Testis (tissue), 3 donors: ENCODE data around the gene DOCK11. TPM values are rescaled to one million over a fixed set of nuclear protein-coding genes. Genes with fewer than 3 reads are reported as not detected.

Experiments used
- DNase-seq: peaks from one replicate; pipeline ENCODE4 v3.0.0-alpha.2; 2019
- H3K27ac ChIP-seq, 2 donors: fragments of 200-600 bp; sonication (generic); one replicate each; pipeline ENCODE4 v1.5.1; 2019
- H3K27me3 ChIP-seq: fragments of 200-600 bp; sonication (generic); one replicate; pipeline ENCODE4 v1.5.1; 2019
- H3K36me3 ChIP-seq: fragments of 200-600 bp; sonication (generic); one replicate; pipeline ENCODE4 v1.5.1; 2017; ENCODE audit warnings: low read depth; ENCODE audit errors: missing control alignments
- H3K4me1 ChIP-seq: fragments of 200-600 bp; sonication (generic); one replicate; pipeline ENCODE4 v1.5.1; 2019
- H3K4me3 ChIP-seq, 2 donors: fragments of 200-600 bp; sonication (generic); one replicate each; pipeline ENCODE4 v1.5.1; 2017 to 2019
- H3K9me3 ChIP-seq: fragments of 200-600 bp; sonication (generic); one replicate; pipeline ENCODE4 v1.5.1; 2017
- POLR2A ChIP-seq: fragments of 450-650 bp; IDR thresholded peaks from one replicate; pipeline ENCODE4 v1.6.1; 2017; ENCODE audit warnings: antibody characterized with exemption, mild to moderate bottlenecking, moderate library complexity
- whole genome bisulfite sequencing, 2 donors: methylation state at CpG; one replicate each; pipeline ENCODE4 v1.1.5; 2018; 5-methylcytosine and 5-hydroxymethylcytosine counted together
- intact Hi-C: fragments of 100-400 bp; cut with DNase I; formaldehyde crosslinking; loops from one replicate; pipeline ENCODE4 v1.15.1; 2023; ENCODE audit warnings: low total_unique reads
- polyA plus RNA-seq: library from polyadenylated mRNA; stranded (reverse); fragments of 350-450 nt; fragmentation: Illumina TruSeq; extraction: RNeasy Lipid Tissue Mini Kit (QIAGEN cat#74804); gene quantifications from one replicate; pipeline ENCODE4 v1.2.3, GENCODE V29; 2014; ENCODE audit warnings: low read depth, low replicate concordance; ENCODE audit not compliant: insufficient read depth
- total RNA-seq, 2 donors: library from RNA; depleted of rRNA; stranded (reverse); fragments of >200 nt; gene quantifications; one replicate each; pipeline ENCODE4 v1.2.3, GENCODE V29; 2016
- TF ChIP-seq, protein P1 (sequence below), 3 experiments: fragments of 450-650 bp in 2 of 3; fragments of 200-600 bp in 1 of 3; sonication (generic) in 1 of 3; IDR thresholded peaks; one replicate each; pipeline ENCODE4 v1.5.1; 2016 to 2019; ENCODE audit warnings: antibody characterized with exemption in 3 of 3, mild to moderate bottlenecking in 2 of 3, moderate library complexity in 1 of 3

DOCK11 gene
- total and polyA plus RNA-seq, 3 donors from 2014 or later: 4.3 to 5.9 (median 5.8) TPM

DNA sequence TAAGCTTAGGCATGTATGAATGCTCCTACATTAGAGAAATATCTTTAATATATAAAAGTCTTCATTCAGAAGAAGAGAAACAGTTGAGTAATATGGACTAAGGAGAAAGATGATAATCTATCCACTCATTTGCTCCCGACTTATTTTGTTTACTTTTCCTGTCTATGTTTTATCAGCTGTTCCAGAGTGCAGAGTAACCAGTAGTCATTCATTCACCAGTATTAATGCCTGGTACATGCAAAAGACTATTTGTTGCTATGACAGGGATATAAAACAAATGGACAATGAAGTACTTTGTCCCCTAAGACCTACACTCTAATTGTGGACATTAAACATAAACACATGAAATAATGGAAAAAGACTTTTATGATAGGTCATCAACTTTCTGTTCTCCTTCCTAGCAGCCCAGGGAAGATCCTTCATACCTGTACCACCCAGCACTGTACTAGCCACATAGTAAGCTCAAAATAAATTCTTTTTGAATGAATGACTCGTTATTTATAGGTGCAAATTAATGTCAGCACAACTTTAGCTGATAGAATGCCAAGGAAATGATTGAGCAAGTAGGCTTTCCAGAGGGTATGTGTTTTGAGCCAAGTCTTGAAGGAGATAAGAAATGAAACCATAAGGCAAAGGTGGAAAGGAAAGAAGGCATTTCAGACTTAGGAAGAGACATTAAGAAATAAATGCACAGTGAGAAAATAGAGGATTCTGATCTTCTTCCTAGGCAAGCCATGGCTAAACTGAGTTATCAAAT lies 186.8 kb downstream of the DOCK11 start:
- Histone ChIP-seq H3K36me3 (no peaks in the 10 kb centered on the region), H3K4me3 (no peak overlapping the region), H3K9me3 (no peaks in the 10 kb centered on the region), H3K27me3 (no peaks in the 10 kb centered on the region), H3K27ac (no peak overlapping the region), H3K4me1 (no peaks in the 10 kb centered on the region)
- TF ChIP-seq, protein P1, sequence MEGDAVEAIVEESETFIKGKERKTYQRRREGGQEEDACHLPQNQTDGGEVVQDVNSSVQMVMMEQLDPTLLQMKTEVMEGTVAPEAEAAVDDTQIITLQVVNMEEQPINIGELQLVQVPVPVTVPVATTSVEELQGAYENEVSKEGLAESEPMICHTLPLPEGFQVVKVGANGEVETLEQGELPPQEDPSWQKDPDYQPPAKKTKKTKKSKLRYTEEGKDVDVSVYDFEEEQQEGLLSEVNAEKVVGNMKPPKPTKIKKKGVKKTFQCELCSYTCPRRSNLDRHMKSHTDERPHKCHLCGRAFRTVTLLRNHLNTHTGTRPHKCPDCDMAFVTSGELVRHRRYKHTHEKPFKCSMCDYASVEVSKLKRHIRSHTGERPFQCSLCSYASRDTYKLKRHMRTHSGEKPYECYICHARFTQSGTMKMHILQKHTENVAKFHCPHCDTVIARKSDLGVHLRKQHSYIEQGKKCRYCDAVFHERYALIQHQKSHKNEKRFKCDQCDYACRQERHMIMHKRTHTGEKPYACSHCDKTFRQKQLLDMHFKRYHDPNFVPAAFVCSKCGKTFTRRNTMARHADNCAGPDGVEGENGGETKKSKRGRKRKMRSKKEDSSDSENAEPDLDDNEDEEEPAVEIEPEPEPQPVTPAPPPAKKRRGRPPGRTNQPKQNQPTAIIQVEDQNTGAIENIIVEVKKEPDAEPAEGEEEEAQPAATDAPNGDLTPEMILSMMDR (IDR thresholded peaks at IDR 0.05): no peak
- WGBS, 2 donors: 74 to 95% methylated on average over 2 of the region's 2 CpGs
- intact Hi-C loops: no loop called here
- DNase-seq: no peak

DNA sequence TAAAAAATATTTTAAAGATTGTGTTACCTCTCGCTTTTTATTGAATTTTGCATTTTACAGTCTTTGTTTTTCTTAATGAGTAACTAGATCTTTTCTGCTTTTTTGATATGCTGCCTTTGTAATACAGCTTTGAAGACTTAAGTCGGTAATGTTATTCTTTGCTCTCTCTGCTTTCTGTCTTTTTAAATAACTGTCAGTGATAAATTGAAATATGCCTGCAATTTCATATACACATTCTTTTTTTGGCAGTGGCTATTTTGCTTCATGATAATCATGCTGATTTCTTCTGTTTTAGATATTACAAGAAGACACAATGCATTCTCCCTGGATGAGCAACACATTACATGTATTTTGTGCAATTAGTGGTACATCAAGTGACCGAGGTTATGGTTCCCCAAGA lies 189.8 kb downstream of the DOCK11 start:
- 92 to 94% methylated on average over 3 of the region's 3 CpGs for WGBS, 2 donors
- DNase-seq: no peak
- intact Hi-C loops: no loop called here
- Histone ChIP-seq H3K27me3 (no peaks in the 10 kb centered on the region), H3K4me1 (no peaks in the 10 kb centered on the region), H3K27ac (no peak overlapping the region), H3K9me3 (no peaks in the 10 kb centered on the region), H3K36me3 (no peaks in the 10 kb centered on the region), H3K4me3 (no peak overlapping the region)
- no peak for TF ChIP-seq POLR2A
- TF ChIP-seq, protein P1 (IDR thresholded peaks at IDR 0.05): no peak

DNA sequence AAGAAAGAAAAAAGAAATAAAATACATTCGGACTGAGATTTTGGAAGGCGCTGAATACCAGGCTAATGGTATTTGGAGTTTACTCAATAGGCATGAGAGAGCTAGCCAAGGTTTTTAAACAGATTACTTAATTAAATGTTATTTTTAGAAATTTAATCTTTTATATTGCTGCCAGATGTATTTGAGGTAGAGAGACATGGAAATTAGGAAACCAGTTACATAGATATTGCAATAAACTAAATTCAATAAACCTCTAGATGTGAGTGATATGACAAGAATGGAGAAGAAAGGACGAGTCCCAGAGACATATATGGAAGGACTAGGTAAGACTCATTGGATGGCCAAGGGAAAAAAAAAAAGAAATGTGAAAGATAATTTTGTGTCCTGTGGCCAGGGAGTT lies 193.3 kb downstream of the DOCK11 start:
- no peaks in the 10 kb centered on the region for H3K27me3 ChIP-seq
- TF ChIP-seq, protein P1 (IDR thresholded peaks at IDR 0.05): no peak
- no peak for TF ChIP-seq POLR2A
- no peak overlapping the region for H3K27ac ChIP-seq
- intact Hi-C loops: no loop called here
- H3K9me3 ChIP-seq: no peaks in the 10 kb centered on the region
- H3K36me3 ChIP-seq: no peaks in the 10 kb centered on the region
- no peaks in the 10 kb centered on the region for H3K4me1 ChIP-seq
- DNase-seq: no peak
- H3K4me3 ChIP-seq: no peak overlapping the region
- 93% methylated on average over 3 of the region's 3 CpGs for WGBS, 2 donors

DNA sequence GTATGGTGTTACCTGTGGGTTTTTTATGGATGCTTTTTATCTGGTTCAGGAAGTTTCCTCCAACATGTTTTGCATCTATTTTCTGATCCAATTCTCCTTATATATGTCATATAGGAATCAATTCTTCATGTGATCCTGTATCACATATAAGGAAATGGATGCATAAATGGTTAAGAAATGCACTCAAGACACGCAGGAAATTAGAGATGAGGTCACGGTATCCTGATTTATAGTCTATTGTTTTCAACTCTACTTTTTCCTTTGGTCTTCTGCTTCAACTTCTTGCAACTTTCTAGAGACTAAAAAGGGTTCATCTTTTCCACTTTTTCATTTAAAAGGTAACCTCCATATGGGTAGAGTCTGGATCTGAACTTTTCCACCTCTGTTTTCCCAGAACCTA lies 198.2 kb downstream of the DOCK11 start:
- Histone ChIP-seq H3K4me3 (no peak overlapping the region), H3K36me3 (no peaks in the 10 kb centered on the region), H3K27me3 (no peaks in the 10 kb centered on the region), H3K27ac (no peak overlapping the region), H3K9me3 (no peaks in the 10 kb centered on the region), H3K4me1 (no peaks in the 10 kb centered on the region)
- DNase-seq: no peak
- TF ChIP-seq, protein P1 (IDR thresholded peaks at IDR 0.05): no peak
- TF ChIP-seq POLR2A: no peak
- WGBS, 2 donors: 65 to 89% methylated on average over 2 of the region's 2 CpGs
- intact Hi-C loops: no loop called here

DNA sequence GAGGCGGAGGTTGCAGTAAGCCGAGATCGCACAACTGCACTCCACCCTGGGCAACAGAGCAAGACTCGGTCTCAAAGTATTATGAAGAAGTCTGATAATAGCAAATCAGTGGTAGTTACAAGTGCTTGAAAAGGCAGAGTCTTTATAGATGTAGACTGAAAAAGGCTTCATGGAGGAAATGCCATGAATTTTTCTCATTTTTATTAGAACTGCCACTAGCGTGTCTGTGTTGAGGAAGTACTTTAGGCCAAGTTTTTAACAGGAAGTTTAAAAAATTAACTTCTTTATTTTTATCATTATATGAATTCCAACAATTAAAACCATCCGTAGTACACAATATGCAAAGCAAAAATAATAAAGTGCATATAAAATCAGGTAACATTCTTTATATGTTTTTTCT lies 199.0 kb downstream of the DOCK11 start:
- Histone ChIP-seq H3K27me3 (no peaks in the 10 kb centered on the region), H3K4me3 (no peak overlapping the region), H3K36me3 (no peaks in the 10 kb centered on the region), H3K4me1 (no peaks in the 10 kb centered on the region), H3K9me3 (no peaks in the 10 kb centered on the region), H3K27ac (no peak overlapping the region)
- TF ChIP-seq, protein P1 (IDR thresholded peaks at IDR 0.05): no peak
- no peak for TF ChIP-seq POLR2A
- intact Hi-C loops: no loop called here
- WGBS, 2 donors: 73 to 79% methylated on average over 6 of the region's 6 CpGs
- no peak for DNase-seq
